ENCODE data around the gene RCAN3. TPM values are rescaled to one million over a fixed set of nuclear protein-coding genes. Genes with fewer than 3 reads are reported as not detected.
"Not testable (repeated sequence)": the region's sequence is repeated elsewhere in the genome, so short reads cannot be mapped to it uniquely, and the experiment has no call there.

The RCAN3 gene
- total RNA-seq, 8 experiments from 2014 or later = 0.51 to 18.0 (median 6.3) TPM

DNA sequence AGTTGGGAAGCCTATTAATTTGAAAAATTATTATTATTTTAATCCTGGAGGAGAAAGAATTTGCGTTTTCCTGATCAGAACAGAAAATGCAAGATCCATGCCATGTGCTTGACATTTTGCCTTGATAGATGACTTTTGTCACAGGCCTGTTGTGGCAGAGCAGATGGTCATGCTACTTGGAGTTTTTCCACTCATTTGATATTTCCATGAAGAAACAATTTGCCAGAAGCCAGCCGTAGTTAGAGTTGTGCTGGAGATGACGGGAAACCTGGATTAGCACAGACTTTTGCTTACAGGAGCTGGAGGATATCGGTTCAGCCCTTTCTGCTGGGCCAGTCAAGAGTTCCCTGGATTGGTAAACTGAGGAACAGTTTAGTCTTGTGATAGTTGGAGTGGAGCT, 3.2 kb downstream of the RCAN3 start:
- no peak overlapping the region for H3K4me3 ChIP-seq
- peaks cover 0 to 5% of the 10 kb centered on the region in 2 donors for H3K4me1 ChIP-seq (replicated peaks in 1 of 2)
- in situ Hi-C loops (cut with MboI; ENCODE audit: low pct_unique_long_range_greater_than_20kb in 2 of 9, low sequenced_read_pairs in 9 of 9, unreplicated experiment in 9 of 9) = no loop called here
- no peak overlapping the region for H3K27ac ChIP-seq
- no peak for ATAC-seq (replicated peaks in 6 of 8)
- WGBS, 10 experiments = 0 to 95% (median 81%) methylated on average over 1 to 4 of the region's 4 CpGs; no CpG with 5 or more reads in 1 of the 10 experiments

DNA sequence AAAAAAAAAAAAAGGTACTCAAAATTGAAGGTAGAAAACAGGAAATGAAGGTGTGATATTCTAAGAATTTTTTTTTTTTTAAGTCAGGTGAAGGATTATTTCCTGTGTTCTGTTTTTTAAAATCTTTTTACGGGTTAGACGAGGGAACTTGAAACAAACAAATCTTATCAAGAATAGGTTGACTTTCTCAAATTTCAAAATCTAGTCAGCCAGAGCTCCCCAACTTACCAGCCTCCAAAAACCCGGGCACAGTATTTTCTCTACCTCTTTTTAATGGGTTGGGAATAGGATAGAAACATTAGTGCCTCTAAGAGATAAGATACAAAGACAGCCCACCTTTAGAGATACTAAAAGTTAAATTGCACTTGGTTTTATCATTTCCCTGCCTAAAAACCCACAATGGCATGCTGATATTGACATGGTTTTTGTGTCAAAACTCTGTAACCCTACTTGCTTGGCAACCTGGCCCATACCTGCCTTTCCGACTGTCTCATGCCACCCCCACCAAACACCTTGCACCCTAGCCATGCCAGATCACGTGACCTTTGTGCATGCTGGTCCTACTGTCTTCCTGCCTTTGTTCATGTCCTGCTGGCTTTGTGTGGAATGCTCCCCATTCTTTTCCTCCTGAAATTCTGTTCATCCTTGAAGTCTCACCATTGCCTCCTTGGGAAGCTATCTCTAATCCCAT, 4.2 kb downstream of the RCAN3 start:
- ATAC-seq (replicated peaks in 6 of 8) = no peak
- in situ Hi-C loops (cut with MboI; ENCODE audit: low pct_unique_long_range_greater_than_20kb in 2 of 9, low sequenced_read_pairs in 9 of 9, unreplicated experiment in 9 of 9) = no loop called here
- Histone ChIP-seq H3K4me1 (replicated peaks in 1 of 2) (peaks cover 0 to 5% of the 10 kb centered on the region in 2 donors), H3K27ac (no peak overlapping the region), H3K4me3 (no peak overlapping the region)
- 75 to 90% (median 82%) methylated on average over 2 to 5 of the region's 5 CpGs for WGBS, 10 experiments

DNA sequence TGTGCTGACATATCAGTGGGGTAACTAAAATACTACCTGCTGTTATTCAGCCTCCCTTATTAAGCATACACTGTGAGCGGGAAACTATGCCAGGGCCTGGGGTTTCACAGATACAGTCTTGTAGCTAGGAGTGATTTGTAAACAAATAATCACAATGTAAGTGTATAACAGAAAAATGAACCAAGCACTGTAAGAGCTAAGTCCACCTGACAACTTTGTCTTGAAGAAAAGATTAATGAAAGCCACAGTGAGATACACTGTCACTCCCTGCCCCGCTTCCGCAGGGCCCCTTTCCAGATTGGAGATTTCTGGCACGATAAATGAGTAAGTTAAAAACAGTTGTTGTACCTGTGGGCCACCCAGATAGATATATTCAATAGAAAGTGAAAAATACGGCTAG, 4.8 kb downstream of the RCAN3 start:
- H3K27ac ChIP-seq = no peak overlapping the region
- in situ Hi-C loops (cut with MboI; ENCODE audit: low pct_unique_long_range_greater_than_20kb in 2 of 9, low sequenced_read_pairs in 9 of 9, unreplicated experiment in 9 of 9) = no loop called here

DNA sequence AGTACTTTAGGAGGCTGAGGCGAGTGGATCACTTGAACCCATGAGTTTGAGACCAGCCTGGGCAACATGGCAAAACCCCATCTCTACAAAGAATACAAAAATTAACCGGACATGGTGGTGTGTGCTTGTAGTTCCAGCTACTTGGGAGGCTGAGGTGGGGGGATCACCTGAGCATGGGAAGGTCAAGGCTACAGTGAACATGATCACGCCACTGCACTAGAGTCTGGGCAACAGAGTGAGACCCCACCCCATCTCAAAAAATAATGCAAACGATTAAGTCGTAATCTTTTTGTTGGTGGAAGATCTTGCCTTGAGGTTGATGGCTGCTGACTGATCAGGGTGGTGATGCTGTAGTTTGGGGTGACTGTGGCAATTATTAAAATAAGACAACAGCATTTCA, 6.3 kb downstream of the RCAN3 start:
- H3K27ac ChIP-seq = no peak overlapping the region
- no peak overlapping the region for H3K4me3 ChIP-seq
- no peak for ATAC-seq (replicated peaks in 6 of 8)
- WGBS, 10 experiments = 68 to 100% (median 93%) methylated on average over 1 to 5 of the region's 5 CpGs; no CpG with 5 or more reads in 1 of the 10 experiments
- H3K4me1 ChIP-seq (replicated peaks in 1 of 2) = peaks cover 0 to 5% of the 10 kb centered on the region in 2 donors
- in situ Hi-C loops (cut with MboI; ENCODE audit: low pct_unique_long_range_greater_than_20kb in 2 of 9, low sequenced_read_pairs in 9 of 9, unreplicated experiment in 9 of 9) = no loop called here

More for the DNA sequence above, 4.8 kb downstream of the RCAN3 start:
- no peak for ATAC-seq (replicated peaks in 6 of 8)
- peaks cover 0 to 5% of the 10 kb centered on the region in 2 donors for H3K4me1 ChIP-seq (replicated peaks in 1 of 2)
- 89 to 100% (median 96%) methylated on average over 1 to 5 of the region's 5 CpGs for WGBS, 10 experiments
- H3K4me3 ChIP-seq = no peak overlapping the region

DNA sequence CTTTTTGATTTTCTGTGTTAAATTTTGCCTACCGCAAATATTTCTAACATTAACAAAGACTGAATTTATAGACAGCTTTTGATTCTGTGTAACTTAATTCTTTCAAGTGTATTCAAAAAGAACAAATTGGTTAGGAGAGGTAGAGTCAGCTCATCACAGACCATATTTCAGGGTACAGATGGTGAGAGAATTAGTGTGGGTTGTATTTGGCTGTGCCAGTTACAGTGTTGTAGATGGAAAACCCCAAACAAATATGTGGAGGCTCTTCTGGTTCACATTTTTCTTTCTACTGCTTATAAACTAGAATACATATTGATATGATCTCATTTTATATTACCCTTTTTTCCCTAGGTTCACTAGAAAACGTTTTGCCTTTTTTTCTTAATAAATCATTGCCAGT, 11.1 kb downstream of the RCAN3 start:
- in situ Hi-C loops (cut with MboI; ENCODE audit: low pct_unique_long_range_greater_than_20kb in 2 of 9, low sequenced_read_pairs in 9 of 9, unreplicated experiment in 9 of 9) = no loop called here
- WGBS, 10 experiments = 0 to 67% (median 50%) methylated on average over 1 to 2 of the region's 2 CpGs; no CpG with 5 or more reads in 1 of the 10 experiments
- no peak for ATAC-seq (replicated peaks in 6 of 8)
- Histone ChIP-seq H3K27ac (no peak overlapping the region), H3K4me3 (no peak overlapping the region), H3K4me1 (replicated peaks in 1 of 2) (no peaks in the 10 kb centered on the region)

DNA sequence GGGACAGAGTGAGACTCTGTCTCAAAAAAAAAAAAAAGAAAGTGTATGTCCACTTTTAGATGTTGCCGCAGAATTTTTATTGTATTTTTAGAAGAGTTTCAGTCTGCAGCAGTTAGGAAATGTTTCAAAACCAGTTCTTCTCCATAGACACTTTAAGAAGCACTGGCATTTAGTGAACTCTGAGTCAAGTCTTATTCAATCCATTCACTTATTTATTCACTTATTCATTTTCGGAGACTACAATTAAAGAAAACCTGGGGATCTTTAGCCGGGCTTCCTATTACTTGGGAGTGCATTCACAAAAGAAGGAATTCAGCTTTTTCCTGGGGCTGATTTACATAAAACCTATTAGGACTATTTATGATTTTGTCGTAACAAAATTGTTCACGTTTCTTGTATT, 12.3 kb downstream of the RCAN3 start:
- in situ Hi-C loops (cut with MboI; ENCODE audit: low pct_unique_long_range_greater_than_20kb in 2 of 9, low sequenced_read_pairs in 9 of 9, unreplicated experiment in 9 of 9) = no loop called here
- Histone ChIP-seq H3K4me1 (replicated peaks in 1 of 2) (no peaks in the 10 kb centered on the region), H3K27ac (no peak overlapping the region), H3K4me3 (no peak overlapping the region)
- peak in 1 of 8 experiments; percentile 36 for ATAC-seq (replicated peaks in 6 of 8)
- 46 to 92% (median 78%) methylated on average over 1 to 5 of the region's 5 CpGs for WGBS, 10 experiments

DNA sequence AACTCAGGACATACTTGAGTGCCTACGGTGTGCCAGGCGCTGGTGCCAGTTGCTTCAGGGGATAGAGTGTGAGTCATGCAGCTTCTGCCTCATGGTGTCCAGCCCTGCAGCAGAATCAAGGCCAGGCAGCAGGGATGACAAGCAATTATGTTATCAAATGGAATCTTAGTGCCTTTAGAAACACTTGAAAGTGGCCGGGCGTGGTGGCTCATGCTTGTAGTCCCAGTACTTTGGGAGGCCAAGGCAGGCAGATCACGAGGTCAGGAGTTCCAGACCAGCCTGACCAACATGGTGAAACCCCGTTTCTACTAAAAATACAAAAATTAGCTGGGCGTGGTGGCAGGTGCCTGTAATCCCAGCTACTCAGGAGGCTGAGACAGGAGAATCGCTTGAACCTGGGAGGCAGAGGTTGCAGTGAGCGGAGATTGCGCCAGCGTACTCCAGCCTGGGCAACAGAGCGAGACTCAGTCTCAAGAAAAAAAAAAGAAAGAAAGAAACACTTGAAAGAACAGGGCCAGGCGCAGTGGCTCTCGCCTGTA, 13.1 kb downstream of the RCAN3 start:
- ATAC-seq (replicated peaks in 6 of 8) = peak in 3 of 8 experiments; percentile 80 to 83 (median 81)

DNA sequence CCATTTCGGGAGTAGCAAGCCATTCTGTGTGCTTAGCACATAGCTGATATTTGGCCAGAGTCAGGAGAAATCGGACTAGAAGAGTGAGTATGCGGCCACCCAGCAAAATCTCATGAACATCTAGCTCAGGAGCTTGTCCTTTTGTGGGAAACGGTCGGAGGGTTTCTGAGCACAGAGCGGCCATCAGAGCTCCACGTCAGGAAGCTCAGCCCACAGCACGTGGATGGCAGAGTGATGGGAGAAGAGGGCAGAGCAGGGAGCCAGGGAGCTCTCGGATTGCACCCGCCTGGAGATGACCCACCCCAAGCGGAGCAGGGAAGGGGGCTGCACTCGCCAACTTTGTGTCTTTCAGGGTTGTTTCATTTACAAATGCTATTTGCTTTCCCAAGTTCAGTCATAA, 13.9 kb downstream of the RCAN3 start:
- H3K4me3 ChIP-seq = no peak overlapping the region
- WGBS, 10 experiments = 60 to 100% (median 84%) methylated on average over 1 to 12 of the region's 12 CpGs; no CpG with 5 or more reads in 1 of the 10 experiments
- no peak overlapping the region for H3K27ac ChIP-seq
- no peaks in the 10 kb centered on the region for H3K4me1 ChIP-seq (replicated peaks in 1 of 2)
- no peak for ATAC-seq (replicated peaks in 6 of 8)
- in situ Hi-C loops (cut with MboI; ENCODE audit: low pct_unique_long_range_greater_than_20kb in 2 of 9, low sequenced_read_pairs in 9 of 9, unreplicated experiment in 9 of 9) = no loop called here

More for the DNA sequence above, 13.1 kb downstream of the RCAN3 start:
- H3K4me1 ChIP-seq (replicated peaks in 1 of 2); in situ Hi-C loops (cut with MboI; ENCODE audit: low pct_unique_long_range_greater_than_20kb in 2 of 9, low sequenced_read_pairs in 9 of 9, unreplicated experiment in 9 of 9); H3K27ac ChIP-seq; H3K4me3 ChIP-seq: not testable (repeated sequence)
- 48 to 100% (median 86%) methylated on average over 5 to 14 of the region's 14 CpGs; no CpG with 5 or more reads in 3 of the 10 experiments for WGBS, 10 experiments

DNA sequence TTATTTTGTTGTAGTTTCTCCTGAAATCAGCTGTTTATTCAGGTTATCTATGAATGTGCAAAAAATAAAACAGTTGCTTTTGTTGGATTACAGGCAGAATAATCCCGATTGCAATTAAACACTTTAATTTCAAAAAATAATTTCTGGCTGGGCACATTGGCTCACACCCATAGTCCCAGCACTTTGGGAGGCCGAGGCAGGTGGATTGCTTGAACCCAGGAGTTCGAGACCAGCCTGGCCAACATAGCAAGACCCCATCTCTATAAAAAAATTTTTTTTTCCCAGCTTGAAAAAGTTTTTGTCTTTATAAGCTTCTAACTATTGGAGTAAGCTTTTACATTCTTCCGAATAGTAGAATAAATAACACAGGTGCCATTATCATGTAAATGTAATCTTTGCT, 15.3 kb downstream of the RCAN3 start:
- Histone ChIP-seq H3K4me1 (replicated peaks in 1 of 2) (no peaks in the 10 kb centered on the region), H3K27ac (no peak overlapping the region), H3K4me3 (no peak overlapping the region)
- in situ Hi-C loops (cut with MboI; ENCODE audit: low pct_unique_long_range_greater_than_20kb in 2 of 9, low sequenced_read_pairs in 9 of 9, unreplicated experiment in 9 of 9) = no loop called here
- no peak for ATAC-seq (replicated peaks in 6 of 8)
- 63 to 96% (median 84%) methylated on average over 2 to 4 of the region's 4 CpGs for WGBS, 10 experiments

DNA sequence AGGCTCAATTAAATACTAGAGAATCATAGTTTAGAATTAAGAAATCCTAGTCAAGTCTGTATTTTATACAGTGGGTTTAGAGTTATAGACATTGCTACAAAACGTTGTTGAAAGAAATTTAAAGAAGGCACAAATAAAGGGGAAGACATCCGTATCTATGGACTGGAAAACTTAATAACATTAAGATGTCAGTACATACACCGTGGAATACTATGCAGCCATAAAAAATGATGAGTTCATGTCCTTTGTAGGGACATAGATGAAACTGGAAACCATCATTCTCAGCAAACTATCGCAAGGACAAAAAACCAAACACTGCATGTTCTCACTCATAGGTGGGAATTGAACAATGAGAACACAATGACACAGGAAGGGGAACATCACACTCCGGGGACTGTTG, 17.6 kb downstream of the RCAN3 start:
- H3K4me1 ChIP-seq (replicated peaks in 1 of 2); H3K27ac ChIP-seq; ATAC-seq (replicated peaks in 6 of 8); H3K4me3 ChIP-seq; in situ Hi-C loops (cut with MboI; ENCODE audit: low pct_unique_long_range_greater_than_20kb in 2 of 9, low sequenced_read_pairs in 9 of 9, unreplicated experiment in 9 of 9): not testable (repeated sequence)
- WGBS, 10 experiments = 71 to 94% (median 83%) methylated on average over 1 to 5 of the region's 5 CpGs; no CpG with 5 or more reads in 1 of the 10 experiments

DNA sequence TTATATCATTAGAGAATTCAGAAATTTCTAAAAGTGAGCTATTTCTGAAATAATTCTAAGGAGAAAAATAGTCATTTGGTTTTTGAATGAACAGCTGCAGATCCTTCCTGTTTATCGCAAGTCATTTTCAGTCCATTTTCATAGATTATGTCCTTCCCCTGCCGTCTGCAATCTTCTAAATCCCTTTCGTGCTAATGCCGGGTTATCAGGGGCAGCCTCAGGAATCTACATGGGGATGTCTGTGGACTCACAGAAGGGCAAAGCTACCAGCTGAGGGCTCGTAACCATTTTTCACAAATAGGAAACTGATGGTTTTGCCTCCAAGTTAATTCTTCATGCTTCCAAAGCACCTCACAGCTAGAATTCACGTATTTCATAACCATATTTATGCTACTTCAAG, 23.0 kb downstream of the RCAN3 start:
- ATAC-seq (replicated peaks in 6 of 8) = no peak
- no peak overlapping the region for H3K27ac ChIP-seq
- H3K4me3 ChIP-seq = no peak overlapping the region
- no peaks in the 10 kb centered on the region for H3K4me1 ChIP-seq (replicated peaks in 1 of 2)
- WGBS, 10 experiments = 77 to 100% (median 82%) methylated on average over 1 to 6 of the region's 6 CpGs; no CpG with 5 or more reads in 1 of the 10 experiments
- in situ Hi-C loops (cut with MboI; ENCODE audit: low pct_unique_long_range_greater_than_20kb in 2 of 9, low sequenced_read_pairs in 9 of 9, unreplicated experiment in 9 of 9) = no loop called here

DNA sequence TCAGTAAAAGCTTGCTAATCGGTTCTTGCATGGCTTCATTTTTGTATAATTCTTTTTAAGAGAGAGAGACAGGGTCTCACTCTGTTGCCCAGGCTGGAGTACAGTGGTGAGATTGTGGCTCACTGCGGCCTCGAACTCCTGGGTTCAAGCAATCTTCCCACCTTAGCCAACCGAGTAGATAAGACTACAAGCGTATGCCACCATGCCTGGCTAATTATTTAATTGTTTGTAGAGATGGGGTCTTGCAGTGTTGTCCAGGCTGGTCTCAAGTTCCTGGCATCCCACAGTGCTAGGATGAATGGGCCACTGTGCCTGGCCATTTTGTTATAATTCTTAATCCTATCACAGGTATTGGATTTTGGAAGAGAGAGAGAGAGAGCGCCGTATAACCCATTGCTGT, 23.4 kb downstream of the RCAN3 start:
- Histone ChIP-seq H3K27ac (no peak overlapping the region), H3K4me3 (no peak overlapping the region), H3K4me1 (replicated peaks in 1 of 2) (no peaks in the 10 kb centered on the region)
- in situ Hi-C loops (cut with MboI; ENCODE audit: low pct_unique_long_range_greater_than_20kb in 2 of 9, low sequenced_read_pairs in 9 of 9, unreplicated experiment in 9 of 9) = no loop called here
- ATAC-seq (replicated peaks in 6 of 8) = no peak
- 62 to 100% (median 91%) methylated on average over 1 to 7 of the region's 7 CpGs for WGBS, 10 experiments

DNA sequence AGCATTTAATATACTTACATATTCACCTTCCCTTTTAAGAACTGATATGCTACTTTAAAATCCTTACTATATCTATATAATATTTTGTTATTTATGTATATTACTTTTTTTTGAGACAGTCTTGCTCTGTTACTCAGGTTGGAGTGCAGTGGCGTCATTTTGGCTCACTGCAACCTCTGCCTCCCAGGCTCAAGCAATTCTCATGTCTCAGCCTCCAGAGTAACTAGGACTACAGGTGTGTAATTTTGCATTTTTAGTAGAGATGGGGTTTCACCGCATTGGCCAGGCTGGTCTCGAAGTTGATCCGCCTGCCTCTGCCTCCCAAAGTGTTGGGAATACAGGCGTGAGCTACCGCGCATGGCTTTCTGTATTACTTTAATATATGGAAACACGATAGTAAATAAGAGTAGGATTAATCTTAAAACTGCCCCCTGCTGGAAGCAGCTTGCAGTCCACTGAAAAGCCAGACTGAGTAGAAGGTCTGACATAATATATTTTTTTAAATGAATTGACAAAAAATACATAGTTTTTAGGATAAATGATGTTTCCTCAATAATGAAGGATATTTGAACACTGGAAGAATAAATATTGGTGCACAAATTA, 24.4 kb downstream of the RCAN3 start:
- H3K4me1 ChIP-seq (replicated peaks in 1 of 2) = no peaks in the 10 kb centered on the region
- no peak overlapping the region for H3K4me3 ChIP-seq
- no peak overlapping the region for H3K27ac ChIP-seq
- no peak for ATAC-seq (replicated peaks in 6 of 8)
- in situ Hi-C loops (cut with MboI; ENCODE audit: low pct_unique_long_range_greater_than_20kb in 2 of 9, low sequenced_read_pairs in 9 of 9, unreplicated experiment in 9 of 9) = no loop called here
- WGBS, 10 experiments = 46 to 88% (median 79%) methylated on average over 2 to 8 of the region's 8 CpGs; no CpG with 5 or more reads in 2 of the 10 experiments

All from motor neuron (in vitro differentiated cells).